Brain microvascular endothelial cell (primary cell): ENCODE results near the gene CDK11B.
A peak's percentile ranks its signal among the peaks of the same experiment; 100 is the strongest.

Experiments used
- DNase-seq: peaks from one replicate; pipeline ENCODE4 v3.0.0-alpha.2; 2020
- H3K27ac ChIP-seq: fragments of 250-450 bp; sonication (Bioruptor Pico); 2 replicates; pipeline ENCODE4 v1.5.1; 2020; ENCODE audit warnings: mild to moderate bottlenecking, moderate library complexity
- H3K27me3 ChIP-seq: fragments of 250-450 bp; sonication (Bioruptor Pico); replicated peaks from 2 replicates; pipeline ENCODE4 v1.5.1; 2020; ENCODE audit warnings: mild to moderate bottlenecking
- H3K36me3 ChIP-seq: fragments of 250-450 bp; sonication (Bioruptor Pico); replicated peaks from 2 replicates; pipeline ENCODE4 v1.5.1; 2020; ENCODE audit warnings: mild to moderate bottlenecking
- H3K4me3 ChIP-seq: 2 replicates; pipeline ENCODE4 v1.5.1; 2011; ENCODE audit warnings: low read depth, mild to moderate bottlenecking, control low read depth, low read length, moderate library complexity
- in situ Hi-C: cut with HindIII; loops from 2 replicates; pipeline ENCODE4 v1.10.0; 2017; ENCODE audit warnings: low sequenced_read_pairs, low pct_ligation_motif_present
- TF ChIP-seq, protein P1 (sequence below): IDR thresholded peaks from 2 replicates; pipeline ENCODE4 v1.5.1; 2011; ENCODE audit warnings: low read depth, mild to moderate bottlenecking, moderate library complexity, low read length, control low read depth, inconsistent platforms; ENCODE audit errors: missing control alignments

Gene CDK11B

DNA sequence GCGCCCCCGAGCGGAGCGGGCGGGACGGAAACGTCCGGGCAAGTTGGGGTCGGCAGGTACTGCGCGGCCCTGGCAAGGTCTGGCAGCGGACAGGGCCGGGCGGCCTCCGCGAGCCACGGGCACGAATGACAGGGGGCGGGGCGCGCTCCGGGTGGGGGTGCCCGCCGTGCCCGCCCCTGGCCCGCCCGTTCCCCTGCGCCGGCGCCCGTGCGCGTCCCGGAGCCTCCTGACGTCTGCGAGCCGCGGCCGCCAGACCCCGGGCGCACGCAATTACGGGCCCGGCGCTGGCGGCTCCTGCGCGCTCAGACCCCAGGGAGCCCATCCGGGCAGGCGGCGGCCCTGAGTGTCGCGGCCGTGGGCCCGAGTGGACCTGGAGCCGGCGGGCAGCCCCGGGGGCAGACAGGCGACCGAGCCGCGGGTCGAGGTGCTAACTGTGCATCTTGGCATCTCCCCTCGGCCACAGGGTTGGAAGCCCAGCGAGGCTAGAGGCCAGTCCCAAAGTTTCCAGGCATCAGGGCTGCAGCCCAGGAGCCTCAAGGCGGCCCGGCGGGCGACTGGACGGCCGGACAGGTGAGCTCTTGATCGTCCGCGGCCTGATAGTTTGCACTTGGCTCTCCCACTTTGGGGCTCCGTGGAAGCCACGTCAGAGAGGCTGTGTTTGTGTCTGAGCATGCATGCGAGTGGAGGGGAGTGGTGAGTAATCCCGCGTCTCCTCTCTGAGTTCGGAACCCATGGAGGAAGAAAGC lies 42.6 kb downstream of the CDK11B start:
- TF ChIP-seq, protein P1, sequence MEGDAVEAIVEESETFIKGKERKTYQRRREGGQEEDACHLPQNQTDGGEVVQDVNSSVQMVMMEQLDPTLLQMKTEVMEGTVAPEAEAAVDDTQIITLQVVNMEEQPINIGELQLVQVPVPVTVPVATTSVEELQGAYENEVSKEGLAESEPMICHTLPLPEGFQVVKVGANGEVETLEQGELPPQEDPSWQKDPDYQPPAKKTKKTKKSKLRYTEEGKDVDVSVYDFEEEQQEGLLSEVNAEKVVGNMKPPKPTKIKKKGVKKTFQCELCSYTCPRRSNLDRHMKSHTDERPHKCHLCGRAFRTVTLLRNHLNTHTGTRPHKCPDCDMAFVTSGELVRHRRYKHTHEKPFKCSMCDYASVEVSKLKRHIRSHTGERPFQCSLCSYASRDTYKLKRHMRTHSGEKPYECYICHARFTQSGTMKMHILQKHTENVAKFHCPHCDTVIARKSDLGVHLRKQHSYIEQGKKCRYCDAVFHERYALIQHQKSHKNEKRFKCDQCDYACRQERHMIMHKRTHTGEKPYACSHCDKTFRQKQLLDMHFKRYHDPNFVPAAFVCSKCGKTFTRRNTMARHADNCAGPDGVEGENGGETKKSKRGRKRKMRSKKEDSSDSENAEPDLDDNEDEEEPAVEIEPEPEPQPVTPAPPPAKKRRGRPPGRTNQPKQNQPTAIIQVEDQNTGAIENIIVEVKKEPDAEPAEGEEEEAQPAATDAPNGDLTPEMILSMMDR: no peak
- Histone ChIP-seq H3K4me3 (peak overlapping the region; percentile 89), H3K27ac (peak overlapping the region; percentile 100), H3K27me3 (no peaks in the 10 kb centered on the region), H3K36me3 (peaks cover 3% of the 10 kb centered on the region)
- in situ Hi-C loops: no loop called here
- no peak for DNase-seq

DNA sequence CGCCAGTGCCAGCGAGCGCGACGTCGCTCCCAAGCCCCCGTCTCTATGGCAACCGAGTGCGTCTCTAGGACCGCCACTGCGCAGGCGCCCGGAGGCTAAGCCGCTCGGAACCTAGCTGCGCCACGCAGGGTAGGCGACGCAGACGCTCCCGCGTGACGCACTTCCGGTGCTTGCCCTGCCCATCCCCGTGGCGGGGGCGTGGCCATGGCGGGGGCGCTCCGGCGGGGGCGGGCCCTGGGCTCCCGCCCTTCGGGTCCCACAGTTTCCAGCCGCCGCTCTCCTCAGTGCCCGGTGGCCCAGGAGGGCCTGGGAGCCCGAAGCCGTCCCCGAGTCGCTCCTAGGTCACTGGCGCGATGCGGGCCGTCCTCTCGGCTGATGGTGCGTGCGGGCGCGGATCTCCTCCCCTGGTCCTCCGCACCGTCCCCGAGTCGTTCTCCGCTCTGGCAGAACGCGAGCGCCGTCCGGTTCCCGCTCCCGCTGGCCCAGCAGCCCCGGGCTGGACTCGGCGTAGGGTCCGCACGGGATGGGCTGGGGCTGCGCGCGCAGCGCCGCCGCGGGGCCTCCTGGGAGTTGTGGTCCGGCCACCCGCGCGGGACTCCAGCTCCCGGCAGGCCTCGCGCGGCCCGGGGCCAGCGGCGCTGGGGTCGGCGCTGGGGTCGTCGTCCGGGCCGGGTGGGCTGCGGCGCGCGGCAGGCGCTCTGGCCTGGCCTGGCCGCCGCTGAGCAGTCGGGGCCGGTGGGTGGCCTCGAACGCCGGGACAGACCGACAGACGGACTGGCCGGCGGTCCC lies 43.4 kb downstream of the CDK11B start, which contains the start of gene MIB2:
Gene MIB2 (plus strand): TSS at position 245 of the 789 bp plus-strand sequence. CDS start 7,953 bp downstream, outside the sequence.
- in situ Hi-C loops: no loop called here
- Histone ChIP-seq H3K27me3 (no peaks in the 10 kb centered on the region), H3K27ac (peak within 1 kb of the TSS; percentile 100), H3K36me3 (peaks cover 3% of the 10 kb centered on the region), H3K4me3 (peak within 1 kb of the TSS; percentile 89)
- DNase-seq: peak; percentile 88
- TF ChIP-seq, protein P1: no peak

DNA sequence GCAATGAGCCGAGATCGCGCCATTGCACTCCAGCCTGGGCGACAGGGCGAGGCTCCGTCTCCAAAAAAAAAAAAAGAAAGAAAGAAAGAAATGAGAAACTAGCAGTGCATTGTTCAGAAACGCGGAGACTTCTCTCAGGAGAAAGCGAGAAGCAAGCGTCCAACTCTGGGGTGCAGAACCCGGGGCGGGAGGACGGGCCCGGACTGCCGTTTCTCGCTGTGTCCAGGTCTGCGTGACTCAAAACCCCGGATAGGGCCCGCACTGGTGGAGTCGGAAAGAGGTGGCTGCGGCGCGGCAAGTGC lies 43.9 kb downstream of the CDK11B start:
- peak overlapping the region; percentile 100 for H3K27ac ChIP-seq
- in situ Hi-C loops: no loop called here
- no peak for DNase-seq
- H3K36me3 ChIP-seq: peaks cover 3% of the 10 kb centered on the region
- H3K4me3 ChIP-seq: peak overlapping the region; percentile 89
- TF ChIP-seq, protein P1: no peak
- H3K27me3 ChIP-seq: no peaks in the 10 kb centered on the region

DNA sequence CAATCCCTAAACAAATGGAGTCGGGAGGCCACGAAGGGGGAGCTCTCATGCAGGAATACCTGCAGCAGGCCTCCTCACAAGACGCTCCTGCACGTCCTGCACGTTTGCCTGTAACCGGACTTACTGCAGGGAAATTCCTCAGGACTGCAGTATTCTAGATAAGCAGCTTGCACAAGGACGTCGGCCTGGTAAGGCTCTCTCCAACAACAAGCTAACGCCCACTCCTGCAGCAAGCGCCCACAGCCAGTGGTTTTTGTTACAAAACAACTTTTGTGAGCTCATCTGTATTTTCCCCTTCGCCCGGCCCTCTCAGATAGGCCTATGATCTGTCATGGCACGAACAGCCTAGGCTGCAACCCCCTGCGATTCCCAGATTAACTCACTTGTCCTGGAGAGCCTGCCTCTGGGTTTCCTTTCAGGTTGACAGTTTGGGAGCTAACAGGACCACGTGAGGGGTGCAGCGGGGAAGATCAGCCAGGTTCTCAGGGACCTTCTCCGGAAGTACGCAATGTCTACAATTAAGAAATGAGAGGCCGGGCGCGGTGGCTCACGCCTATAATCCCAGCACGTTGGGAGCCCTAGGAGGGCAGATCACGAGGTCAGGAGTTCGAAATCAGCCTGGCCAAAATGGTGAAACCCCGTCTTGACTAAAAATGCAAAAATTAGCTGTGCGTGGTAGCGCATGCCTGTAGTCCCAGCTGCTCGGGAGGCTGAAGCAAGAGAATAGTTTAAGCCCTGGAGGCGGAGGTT lies 44.4 kb downstream of the CDK11B start:
- in situ Hi-C loops: no loop called here
- Histone ChIP-seq H3K4me3 (peak overlapping the region; percentile 89), H3K36me3 (peaks cover 3% of the 10 kb centered on the region), H3K27ac (peak overlapping the region; percentile 100), H3K27me3 (no peaks in the 10 kb centered on the region)
- TF ChIP-seq, protein P1: no peak
- DNase-seq: peak; percentile 86

DNA sequence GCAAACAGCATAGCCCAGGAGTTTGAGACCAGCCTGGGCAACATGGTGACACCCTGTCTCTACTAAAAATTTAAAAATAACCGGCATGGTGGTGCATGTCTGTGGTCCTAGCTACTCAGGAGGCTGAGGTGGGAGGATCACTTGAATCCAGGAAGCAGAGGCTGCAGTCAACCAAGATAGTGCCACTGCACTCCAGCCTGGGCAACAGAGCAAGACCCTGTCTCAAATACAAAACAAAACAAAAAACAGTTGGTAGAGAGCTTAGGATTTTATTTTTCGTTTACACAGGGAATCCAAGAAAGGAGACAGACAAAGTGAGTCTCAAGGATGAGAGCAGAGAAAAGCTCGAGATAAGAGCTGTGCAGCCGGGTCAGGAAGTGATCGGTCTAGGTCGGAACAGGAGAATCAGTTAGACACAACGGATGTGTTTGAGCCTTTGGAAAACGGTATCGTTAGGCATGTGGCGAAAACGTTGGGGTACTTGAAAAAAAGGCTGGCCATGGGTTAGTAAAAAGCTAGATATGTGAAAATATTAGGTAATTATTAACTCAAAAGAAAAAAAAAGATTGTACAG lies 45.2 kb downstream of the CDK11B start:
- H3K4me3 ChIP-seq: peak overlapping the region; percentile 89
- H3K27ac ChIP-seq: no peak overlapping the region
- in situ Hi-C loops: no loop called here
- TF ChIP-seq, protein P1: no peak
- no peaks in the 10 kb centered on the region for H3K27me3 ChIP-seq
- no peak for DNase-seq
- H3K36me3 ChIP-seq: peaks cover 3% of the 10 kb centered on the region
